ENCODE data around the gene TTBK2. TPM values are rescaled to one million over a fixed set of nuclear protein-coding genes. Genes with fewer than 3 reads are reported as not detected.

Gene TTBK2
- total RNA-seq, 1 experiment from 2014 or later, result 18.6 TPM

DNA sequence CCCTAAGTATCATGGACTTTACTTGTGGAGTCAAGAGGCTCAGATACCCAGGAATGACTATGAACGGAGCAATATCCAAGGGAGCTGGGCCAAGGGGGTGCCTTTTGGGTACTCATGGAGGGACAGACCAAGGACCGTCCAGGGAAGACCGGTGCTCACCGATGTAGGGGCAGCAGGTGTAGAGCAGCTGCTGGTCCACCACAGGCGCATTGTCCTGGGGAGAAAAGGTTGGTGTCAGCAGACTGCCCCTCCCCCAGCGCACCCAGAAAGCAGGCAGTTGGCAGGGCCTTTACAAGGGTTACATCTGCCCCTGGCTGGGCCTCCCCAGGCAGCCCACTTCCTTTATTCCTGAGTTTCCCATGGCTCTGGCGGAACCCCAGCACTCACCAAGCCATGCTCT is 191.2 kb downstream of the TTBK2 start:
- ChIA-PET CTCF (interaction anchor here (1.6 kb wide), 1 partner anchor 197 kb away, joined by 4 read pairs; no protein-coding TSS in a partner anchor), POLR2A (no interaction called here)
- ATAC-seq (no peak), DNase-seq (ENCODE audit: low spot score) (no peak)
- H3K27me3 Mint-ChIP-seq (ENCODE audit: low read depth), result no peaks in the 10 kb centered on the region
- H3K36me3 Mint-ChIP-seq, result peaks cover 59% of the 10 kb centered on the region
- H3K27ac Mint-ChIP-seq, result no peak overlapping the region
- H3K9me3 Mint-ChIP-seq, result no peaks in the 10 kb centered on the region
- TF ChIP-seq, protein P1, sequence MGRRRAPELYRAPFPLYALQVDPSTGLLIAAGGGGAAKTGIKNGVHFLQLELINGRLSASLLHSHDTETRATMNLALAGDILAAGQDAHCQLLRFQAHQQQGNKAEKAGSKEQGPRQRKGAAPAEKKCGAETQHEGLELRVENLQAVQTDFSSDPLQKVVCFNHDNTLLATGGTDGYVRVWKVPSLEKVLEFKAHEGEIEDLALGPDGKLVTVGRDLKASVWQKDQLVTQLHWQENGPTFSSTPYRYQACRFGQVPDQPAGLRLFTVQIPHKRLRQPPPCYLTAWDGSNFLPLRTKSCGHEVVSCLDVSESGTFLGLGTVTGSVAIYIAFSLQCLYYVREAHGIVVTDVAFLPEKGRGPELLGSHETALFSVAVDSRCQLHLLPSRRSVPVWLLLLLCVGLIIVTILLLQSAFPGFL (CRISPR knock-in tag; IDR thresholded peaks at IDR 0.05; ENCODE audit: borderline replicate concordance), result no peak
- TF ChIP-seq NFATC4 (CRISPR knock-in tag; IDR thresholded peaks at IDR 0.05), result no peak
- TF ChIP-seq, protein P2, sequence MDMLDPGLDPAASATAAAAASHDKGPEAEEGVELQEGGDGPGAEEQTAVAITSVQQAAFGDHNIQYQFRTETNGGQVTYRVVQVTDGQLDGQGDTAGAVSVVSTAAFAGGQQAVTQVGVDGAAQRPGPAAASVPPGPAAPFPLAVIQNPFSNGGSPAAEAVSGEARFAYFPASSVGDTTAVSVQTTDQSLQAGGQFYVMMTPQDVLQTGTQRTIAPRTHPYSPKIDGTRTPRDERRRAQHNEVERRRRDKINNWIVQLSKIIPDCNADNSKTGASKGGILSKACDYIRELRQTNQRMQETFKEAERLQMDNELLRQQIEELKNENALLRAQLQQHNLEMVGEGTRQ (CRISPR knock-in tag; IDR thresholded peaks at IDR 0.05), result no peak
- TF ChIP-seq, protein P3, sequence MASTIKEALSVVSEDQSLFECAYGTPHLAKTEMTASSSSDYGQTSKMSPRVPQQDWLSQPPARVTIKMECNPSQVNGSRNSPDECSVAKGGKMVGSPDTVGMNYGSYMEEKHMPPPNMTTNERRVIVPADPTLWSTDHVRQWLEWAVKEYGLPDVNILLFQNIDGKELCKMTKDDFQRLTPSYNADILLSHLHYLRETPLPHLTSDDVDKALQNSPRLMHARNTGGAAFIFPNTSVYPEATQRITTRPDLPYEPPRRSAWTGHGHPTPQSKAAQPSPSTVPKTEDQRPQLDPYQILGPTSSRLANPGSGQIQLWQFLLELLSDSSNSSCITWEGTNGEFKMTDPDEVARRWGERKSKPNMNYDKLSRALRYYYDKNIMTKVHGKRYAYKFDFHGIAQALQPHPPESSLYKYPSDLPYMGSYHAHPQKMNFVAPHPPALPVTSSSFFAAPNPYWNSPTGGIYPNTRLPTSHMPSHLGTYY (CRISPR knock-in tag; IDR thresholded peaks at IDR 0.05), result no peak
- TF ChIP-seq, protein P4, sequence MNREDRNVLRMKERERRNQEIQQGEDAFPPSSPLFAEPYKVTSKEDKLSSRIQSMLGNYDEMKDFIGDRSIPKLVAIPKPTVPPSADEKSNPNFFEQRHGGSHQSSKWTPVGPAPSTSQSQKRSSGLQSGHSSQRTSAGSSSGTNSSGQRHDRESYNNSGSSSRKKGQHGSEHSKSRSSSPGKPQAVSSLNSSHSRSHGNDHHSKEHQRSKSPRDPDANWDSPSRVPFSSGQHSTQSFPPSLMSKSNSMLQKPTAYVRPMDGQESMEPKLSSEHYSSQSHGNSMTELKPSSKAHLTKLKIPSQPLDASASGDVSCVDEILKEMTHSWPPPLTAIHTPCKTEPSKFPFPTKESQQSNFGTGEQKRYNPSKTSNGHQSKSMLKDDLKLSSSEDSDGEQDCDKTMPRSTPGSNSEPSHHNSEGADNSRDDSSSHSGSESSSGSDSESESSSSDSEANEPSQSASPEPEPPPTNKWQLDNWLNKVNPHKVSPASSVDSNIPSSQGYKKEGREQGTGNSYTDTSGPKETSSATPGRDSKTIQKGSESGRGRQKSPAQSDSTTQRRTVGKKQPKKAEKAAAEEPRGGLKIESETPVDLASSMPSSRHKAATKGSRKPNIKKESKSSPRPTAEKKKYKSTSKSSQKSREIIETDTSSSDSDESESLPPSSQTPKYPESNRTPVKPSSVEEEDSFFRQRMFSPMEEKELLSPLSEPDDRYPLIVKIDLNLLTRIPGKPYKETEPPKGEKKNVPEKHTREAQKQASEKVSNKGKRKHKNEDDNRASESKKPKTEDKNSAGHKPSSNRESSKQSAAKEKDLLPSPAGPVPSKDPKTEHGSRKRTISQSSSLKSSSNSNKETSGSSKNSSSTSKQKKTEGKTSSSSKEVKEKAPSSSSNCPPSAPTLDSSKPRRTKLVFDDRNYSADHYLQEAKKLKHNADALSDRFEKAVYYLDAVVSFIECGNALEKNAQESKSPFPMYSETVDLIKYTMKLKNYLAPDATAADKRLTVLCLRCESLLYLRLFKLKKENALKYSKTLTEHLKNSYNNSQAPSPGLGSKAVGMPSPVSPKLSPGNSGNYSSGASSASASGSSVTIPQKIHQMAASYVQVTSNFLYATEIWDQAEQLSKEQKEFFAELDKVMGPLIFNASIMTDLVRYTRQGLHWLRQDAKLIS (CRISPR knock-in tag; IDR thresholded peaks at IDR 0.05; ENCODE audit: borderline replicate concordance), result no peak
- TF ChIP-seq, protein P5, sequence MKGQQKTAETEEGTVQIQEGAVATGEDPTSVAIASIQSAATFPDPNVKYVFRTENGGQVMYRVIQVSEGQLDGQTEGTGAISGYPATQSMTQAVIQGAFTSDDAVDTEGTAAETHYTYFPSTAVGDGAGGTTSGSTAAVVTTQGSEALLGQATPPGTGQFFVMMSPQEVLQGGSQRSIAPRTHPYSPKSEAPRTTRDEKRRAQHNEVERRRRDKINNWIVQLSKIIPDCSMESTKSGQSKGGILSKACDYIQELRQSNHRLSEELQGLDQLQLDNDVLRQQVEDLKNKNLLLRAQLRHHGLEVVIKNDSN (CRISPR knock-in tag; IDR thresholded peaks at IDR 0.05), result no peak
- no peak for TF ChIP-seq ZNF121 (CRISPR knock-in tag; IDR thresholded peaks at IDR 0.05)
- TF ChIP-seq, protein P6, sequence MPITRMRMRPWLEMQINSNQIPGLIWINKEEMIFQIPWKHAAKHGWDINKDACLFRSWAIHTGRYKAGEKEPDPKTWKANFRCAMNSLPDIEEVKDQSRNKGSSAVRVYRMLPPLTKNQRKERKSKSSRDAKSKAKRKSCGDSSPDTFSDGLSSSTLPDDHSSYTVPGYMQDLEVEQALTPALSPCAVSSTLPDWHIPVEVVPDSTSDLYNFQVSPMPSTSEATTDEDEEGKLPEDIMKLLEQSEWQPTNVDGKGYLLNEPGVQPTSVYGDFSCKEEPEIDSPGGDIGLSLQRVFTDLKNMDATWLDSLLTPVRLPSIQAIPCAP (CRISPR knock-in tag; IDR thresholded peaks at IDR 0.05), result no peak
- no peak for TF ChIP-seq GRHL2 (CRISPR knock-in tag; IDR thresholded peaks at IDR 0.05; ENCODE audit: insufficient replicate concordance, severe bottlenecking)
- no peak for TF ChIP-seq FOXP1 (CRISPR knock-in tag; IDR thresholded peaks at IDR 0.05; ENCODE audit: borderline replicate concordance)
- TF ChIP-seq, protein P7, sequence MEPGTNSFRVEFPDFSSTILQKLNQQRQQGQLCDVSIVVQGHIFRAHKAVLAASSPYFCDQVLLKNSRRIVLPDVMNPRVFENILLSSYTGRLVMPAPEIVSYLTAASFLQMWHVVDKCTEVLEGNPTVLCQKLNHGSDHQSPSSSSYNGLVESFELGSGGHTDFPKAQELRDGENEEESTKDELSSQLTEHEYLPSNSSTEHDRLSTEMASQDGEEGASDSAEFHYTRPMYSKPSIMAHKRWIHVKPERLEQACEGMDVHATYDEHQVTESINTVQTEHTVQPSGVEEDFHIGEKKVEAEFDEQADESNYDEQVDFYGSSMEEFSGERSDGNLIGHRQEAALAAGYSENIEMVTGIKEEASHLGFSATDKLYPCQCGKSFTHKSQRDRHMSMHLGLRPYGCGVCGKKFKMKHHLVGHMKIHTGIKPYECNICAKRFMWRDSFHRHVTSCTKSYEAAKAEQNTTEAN (CRISPR knock-in tag; IDR thresholded peaks at IDR 0.05), result no peak
- TF ChIP-seq, protein P8, sequence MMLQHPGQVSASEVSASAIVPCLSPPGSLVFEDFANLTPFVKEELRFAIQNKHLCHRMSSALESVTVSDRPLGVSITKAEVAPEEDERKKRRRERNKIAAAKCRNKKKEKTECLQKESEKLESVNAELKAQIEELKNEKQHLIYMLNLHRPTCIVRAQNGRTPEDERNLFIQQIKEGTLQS (CRISPR knock-in tag; conservative IDR thresholded peaks at IDR 0.05), result no peak
- TF ChIP-seq, protein P9, sequence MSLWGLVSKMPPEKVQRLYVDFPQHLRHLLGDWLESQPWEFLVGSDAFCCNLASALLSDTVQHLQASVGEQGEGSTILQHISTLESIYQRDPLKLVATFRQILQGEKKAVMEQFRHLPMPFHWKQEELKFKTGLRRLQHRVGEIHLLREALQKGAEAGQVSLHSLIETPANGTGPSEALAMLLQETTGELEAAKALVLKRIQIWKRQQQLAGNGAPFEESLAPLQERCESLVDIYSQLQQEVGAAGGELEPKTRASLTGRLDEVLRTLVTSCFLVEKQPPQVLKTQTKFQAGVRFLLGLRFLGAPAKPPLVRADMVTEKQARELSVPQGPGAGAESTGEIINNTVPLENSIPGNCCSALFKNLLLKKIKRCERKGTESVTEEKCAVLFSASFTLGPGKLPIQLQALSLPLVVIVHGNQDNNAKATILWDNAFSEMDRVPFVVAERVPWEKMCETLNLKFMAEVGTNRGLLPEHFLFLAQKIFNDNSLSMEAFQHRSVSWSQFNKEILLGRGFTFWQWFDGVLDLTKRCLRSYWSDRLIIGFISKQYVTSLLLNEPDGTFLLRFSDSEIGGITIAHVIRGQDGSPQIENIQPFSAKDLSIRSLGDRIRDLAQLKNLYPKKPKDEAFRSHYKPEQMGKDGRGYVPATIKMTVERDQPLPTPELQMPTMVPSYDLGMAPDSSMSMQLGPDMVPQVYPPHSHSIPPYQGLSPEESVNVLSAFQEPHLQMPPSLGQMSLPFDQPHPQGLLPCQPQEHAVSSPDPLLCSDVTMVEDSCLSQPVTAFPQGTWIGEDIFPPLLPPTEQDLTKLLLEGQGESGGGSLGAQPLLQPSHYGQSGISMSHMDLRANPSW (CRISPR knock-in tag; conservative IDR thresholded peaks at IDR 0.05; ENCODE audit: low read depth), result no peak
- no peak for TF ChIP-seq FOXJ3 (CRISPR knock-in tag; IDR thresholded peaks at IDR 0.05; ENCODE audit: borderline replicate concordance)
- TF ChIP-seq MXD4 (CRISPR knock-in tag; IDR thresholded peaks at IDR 0.05; ENCODE audit: borderline replicate concordance), result no peak
- no peak for TF ChIP-seq ZNF416 (CRISPR knock-in tag; IDR thresholded peaks at IDR 0.05)
- TF ChIP-seq TEAD1 (CRISPR knock-in tag; IDR thresholded peaks at IDR 0.05), result no peak
- TF ChIP-seq NR3C1 (CRISPR knock-in tag; conservative IDR thresholded peaks at IDR 0.05; ENCODE audit: low read depth), result no peak
- TF ChIP-seq, protein P10, sequence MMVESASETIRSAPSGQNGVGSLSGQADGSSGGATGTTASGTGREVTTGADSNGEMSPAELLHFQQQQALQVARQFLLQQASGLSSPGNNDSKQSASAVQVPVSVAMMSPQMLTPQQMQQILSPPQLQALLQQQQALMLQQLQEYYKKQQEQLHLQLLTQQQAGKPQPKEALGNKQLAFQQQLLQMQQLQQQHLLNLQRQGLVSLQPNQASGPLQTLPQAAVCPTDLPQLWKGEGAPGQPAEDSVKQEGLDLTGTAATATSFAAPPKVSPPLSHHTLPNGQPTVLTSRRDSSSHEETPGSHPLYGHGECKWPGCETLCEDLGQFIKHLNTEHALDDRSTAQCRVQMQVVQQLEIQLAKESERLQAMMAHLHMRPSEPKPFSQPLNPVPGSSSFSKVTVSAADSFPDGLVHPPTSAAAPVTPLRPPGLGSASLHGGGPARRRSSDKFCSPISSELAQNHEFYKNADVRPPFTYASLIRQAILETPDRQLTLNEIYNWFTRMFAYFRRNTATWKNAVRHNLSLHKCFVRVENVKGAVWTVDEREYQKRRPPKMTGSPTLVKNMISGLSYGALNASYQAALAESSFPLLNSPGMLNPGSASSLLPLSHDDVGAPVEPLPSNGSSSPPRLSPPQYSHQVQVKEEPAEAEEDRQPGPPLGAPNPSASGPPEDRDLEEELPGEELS (CRISPR knock-in tag; IDR thresholded peaks at IDR 0.05), result no peak
- no peak for TF ChIP-seq RELA (CRISPR knock-in tag; IDR thresholded peaks at IDR 0.05; ENCODE audit: borderline replicate concordance)
- H3K4me3 Mint-ChIP-seq, result no peak overlapping the region
- peaks cover 17% of the 10 kb centered on the region for H3K4me1 Mint-ChIP-seq

All from WTC11 (cell line).